ENCODE measurements around the gene TIMM17B. TPM values are rescaled to one million over a fixed set of nuclear protein-coding genes. Genes with fewer than 3 reads are reported as not detected.

Gene TIMM17B
- total RNA-seq, 1 experiment from 2014 or later, result 89.7 TPM

DNA sequence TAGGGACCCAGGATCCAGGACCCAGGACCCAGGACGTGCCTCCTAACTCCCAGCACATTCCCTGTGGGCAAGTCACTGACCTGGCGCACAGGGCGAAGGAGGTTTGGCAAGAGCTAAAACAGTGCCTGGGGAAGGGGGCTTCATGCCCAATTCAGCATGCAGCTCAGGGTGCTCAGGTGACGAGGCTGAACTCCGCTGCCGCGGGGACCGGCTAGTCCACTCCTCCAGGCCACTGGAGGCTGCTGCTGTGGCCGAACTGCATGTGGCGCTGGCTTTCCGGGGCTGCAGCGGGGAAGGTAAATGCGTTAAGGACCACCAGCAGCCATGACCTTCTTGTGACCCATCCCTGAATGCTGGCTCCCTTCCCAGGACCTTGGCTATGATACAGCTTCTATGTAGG lies 26.2 kb upstream of the TIMM17B start:
- H3K23me2 ChIP-seq (ENCODE audit: insufficient read length, low read depth, low read length, poor library complexity, severe bottlenecking), result peaks cover 4% of the 10 kb centered on the region
- no peak overlapping the region; the same call in 1 of the 2 replicates for H2BK15ac ChIP-seq (ENCODE audit: low read depth, low read length)
- H4K8ac ChIP-seq (replicated peaks; ENCODE audit: insufficient read length, low read depth, low read length), result no peak overlapping the region
- WGBS (ENCODE audit: extremely low coverage, insufficient read length, low lambda C conversion rate), result no CpG with 5 or more reads among the region's 13 CpGs
- H3K4ac ChIP-seq (ENCODE audit: low read depth, low read length), result no peak overlapping the region
- Mint-ChIP-seq H3K9me3 (peaks cover 70 to 87% of the 10 kb centered on the region in 2 experiments), H3K27me3 (ENCODE audit: low read depth) (no peaks in the 10 kb centered on the region), H3K4me3 (no peak overlapping the region), H3K27ac (peak overlapping the region in 2 of 3 experiments; percentile 76 to 82; a peak in 3 of 7 replicates), H3K4me1 (peaks cover 41 to 55% of the 10 kb centered on the region in 2 experiments), H3K36me3 (ENCODE audit: insufficient read depth in 1 of 3, low read depth in 3 of 3) (peaks cover 27 to 49% (median 37%) of the 10 kb centered on the region in 3 experiments)
- H3T11ph ChIP-seq (ENCODE audit: low read length), result no peak overlapping the region
- H2BK20ac ChIP-seq (ENCODE audit: low read depth, low read length, poor library complexity, severe bottlenecking), result no peak overlapping the region
- no peaks in the 10 kb centered on the region for H3K27me3 ChIP-seq (ENCODE audit: insufficient read depth, low read length)
- TF ChIP-seq, protein P1, sequence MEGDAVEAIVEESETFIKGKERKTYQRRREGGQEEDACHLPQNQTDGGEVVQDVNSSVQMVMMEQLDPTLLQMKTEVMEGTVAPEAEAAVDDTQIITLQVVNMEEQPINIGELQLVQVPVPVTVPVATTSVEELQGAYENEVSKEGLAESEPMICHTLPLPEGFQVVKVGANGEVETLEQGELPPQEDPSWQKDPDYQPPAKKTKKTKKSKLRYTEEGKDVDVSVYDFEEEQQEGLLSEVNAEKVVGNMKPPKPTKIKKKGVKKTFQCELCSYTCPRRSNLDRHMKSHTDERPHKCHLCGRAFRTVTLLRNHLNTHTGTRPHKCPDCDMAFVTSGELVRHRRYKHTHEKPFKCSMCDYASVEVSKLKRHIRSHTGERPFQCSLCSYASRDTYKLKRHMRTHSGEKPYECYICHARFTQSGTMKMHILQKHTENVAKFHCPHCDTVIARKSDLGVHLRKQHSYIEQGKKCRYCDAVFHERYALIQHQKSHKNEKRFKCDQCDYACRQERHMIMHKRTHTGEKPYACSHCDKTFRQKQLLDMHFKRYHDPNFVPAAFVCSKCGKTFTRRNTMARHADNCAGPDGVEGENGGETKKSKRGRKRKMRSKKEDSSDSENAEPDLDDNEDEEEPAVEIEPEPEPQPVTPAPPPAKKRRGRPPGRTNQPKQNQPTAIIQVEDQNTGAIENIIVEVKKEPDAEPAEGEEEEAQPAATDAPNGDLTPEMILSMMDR (conservative IDR thresholded peaks at IDR 0.05), result no peak
- peaks cover 3% of the 10 kb centered on the region for H3K79me1 ChIP-seq (ENCODE audit: insufficient read depth, low read depth, low read length, poor library complexity, severe bottlenecking)
- no peak overlapping the region for H3K14ac ChIP-seq (ENCODE audit: insufficient read depth, low read length)
- no peak overlapping the region for H3K18ac ChIP-seq (ENCODE audit: insufficient read length, low read depth, low read length)
- H2BK5ac ChIP-seq (ENCODE audit: insufficient read length, low read length), result peak overlapping the region; percentile 41
- no peak overlapping the region for H2AFZ ChIP-seq (ENCODE audit: low read length)
- no peak overlapping the region for H4K91ac ChIP-seq (ENCODE audit: insufficient read length, low read depth, low read length)
- H3K4me2 ChIP-seq (ENCODE audit: insufficient read depth, insufficient read length, low read length), result no peak overlapping the region
- no peak for DNase-seq
- H4K20me1 ChIP-seq (ENCODE audit: control insufficient read depth, insufficient read depth, insufficient read length), result no peaks in the 10 kb centered on the region
- no peak overlapping the region for H3K56ac ChIP-seq (ENCODE audit: insufficient read length, low read depth, low read length)
- H3K23ac ChIP-seq (ENCODE audit: insufficient read length, low read depth, low read length), result no peak overlapping the region
- H3K79me2 ChIP-seq (ENCODE audit: insufficient read depth, low read length), result peaks cover 10% of the 10 kb centered on the region; the same call in 1 of the 2 replicates
- H2BK12ac ChIP-seq (ENCODE audit: insufficient read length, low read depth, low read length), result no peak overlapping the region
- H3K27ac ChIP-seq (ENCODE audit: insufficient read length, low read depth, low read length), result no peak overlapping the region
- no peak overlapping the region for H2BK120ac ChIP-seq (ENCODE audit: low read depth, low read length, poor library complexity, severe bottlenecking)
- no peaks in the 10 kb centered on the region for H3K9me3 ChIP-seq (ENCODE audit: control insufficient read depth, low read depth, low read length)
- H3K4me1 ChIP-seq (ENCODE audit: insufficient read depth, low read length), result peaks cover 23% of the 10 kb centered on the region; the same call in 1 of the 2 replicates
- no peak overlapping the region for H3K9ac ChIP-seq (ENCODE audit: extremely low read depth, insufficient read length, low read length)
- no peak overlapping the region for H2AK5ac ChIP-seq (ENCODE audit: insufficient read length, low read length)
- H4K5ac ChIP-seq (ENCODE audit: insufficient read length, low read depth, low read length), result no peak overlapping the region
